Kidney epithelial cell (primary cell): ENCODE data around the gene CA10. TPM values are rescaled to one million over a fixed set of nuclear protein-coding genes. Genes with fewer than 3 reads are reported as not detected.

ENCODE experiments used
- DNase-seq: peaks from one replicate; pipeline ENCODE4 v3.0.0-alpha.2; 2010; ENCODE audit warnings: low read depth
- H3K27me3 ChIP-seq: 2 replicates; pipeline ENCODE4 v1.6.0; 2011; ENCODE audit warnings: low read length; ENCODE audit not compliant: control insufficient read depth, insufficient read depth
- H3K36me3 ChIP-seq: 2 replicates; pipeline ENCODE4 v1.5.1; 2011; ENCODE audit warnings: low read length; ENCODE audit not compliant: control insufficient read depth, insufficient read depth
- H3K4me3 ChIP-seq: 2 replicates; pipeline ENCODE4 v1.5.1; 2011; ENCODE audit warnings: low read depth, mild to moderate bottlenecking, control low read depth, low read length
- CTCF ChIP-seq: IDR thresholded peaks from 2 replicates; pipeline ENCODE4 v1.5.1; 2011; ENCODE audit warnings: mild to moderate bottlenecking, moderate library complexity, low read length, control low read depth, inconsistent platforms; ENCODE audit not compliant: insufficient read depth, poor library complexity, severe bottlenecking
- total RNA-seq: library from RNA; depleted of rRNA; stranded (reverse); fragments of >200 nt; gene quantifications from 2 replicates; pipeline ENCODE4 v1.2.3, GENCODE V29; 2015

CA10 gene
- total RNA-seq, 1 donor from 2014 or later = 0.13 TPM

GRCh38 chr17:51725185-51725584 lies 433.3 kb downstream of the CA10 start:
- Histone ChIP-seq H3K4me3 (no peak overlapping the region), H3K27me3 (no peaks in the 10 kb centered on the region), H3K36me3 (no peaks in the 10 kb centered on the region)
- DNase-seq = no peak
- TF ChIP-seq CTCF = no peak

GRCh38 chr17:51724043-51724580 lies 434.4 kb downstream of the CA10 start:
- Histone ChIP-seq H3K36me3 (no peaks in the 10 kb centered on the region), H3K27me3 (no peaks in the 10 kb centered on the region), H3K4me3 (no peak overlapping the region)
- TF ChIP-seq CTCF = no peak
- no peak for DNase-seq

- no peak overlapping the region for H3K4me3 ChIP-seq
- no peaks in the 10 kb centered on the region for H3K36me3 ChIP-seq
- H3K27me3 ChIP-seq = no peaks in the 10 kb centered on the region
- TF ChIP-seq CTCF = no peak
- DNase-seq = no peak
These were observed 435.5 kb downstream of the CA10 start for GRCh38 chr17:51722994-51723393.

- no peaks in the 10 kb centered on the region for H3K27me3 ChIP-seq
- H3K36me3 ChIP-seq = no peaks in the 10 kb centered on the region
- H3K4me3 ChIP-seq = no peak overlapping the region
- no peak for DNase-seq
- TF ChIP-seq CTCF = no peak
These were observed 436.8 kb downstream of the CA10 start for GRCh38 chr17:51721730-51722129.

GRCh38 chr17:51720439-51720838 lies 438.1 kb downstream of the CA10 start:
- H3K36me3 ChIP-seq = no peaks in the 10 kb centered on the region
- TF ChIP-seq CTCF = no peak
- H3K27me3 ChIP-seq = no peaks in the 10 kb centered on the region
- DNase-seq = no peak
- no peak overlapping the region for H3K4me3 ChIP-seq

GRCh38 chr17:51718983-51719382 lies 439.5 kb downstream of the CA10 start:
- Histone ChIP-seq H3K4me3 (no peak overlapping the region), H3K27me3 (no peaks in the 10 kb centered on the region), H3K36me3 (no peaks in the 10 kb centered on the region)
- DNase-seq = no peak
- no peak for TF ChIP-seq CTCF
